Esophagus muscularis mucosa (tissue), 4 donors: ENCODE measurements around the gene GRHL1. TPM values are rescaled to one million over a fixed set of nuclear protein-coding genes. Genes with fewer than 3 reads are reported as not detected.
A peak's percentile ranks its signal among the peaks of the same experiment; 100 is the strongest.

Experiments
- DNase-seq: peaks from one replicate; pipeline ENCODE4 v3.0.0-alpha.2; 2017; ENCODE audit errors: extremely low spot score
- H3K27ac ChIP-seq, 4 donors: fragments of 200-600 bp; sonication (generic); replicated peaks in 1 of 4; 1 replicate in 3 of 4; 2 replicates in 1 of 4; pipeline ENCODE4 v1.5.1; 2016 to 2019; ENCODE audit warnings: mild to moderate bottlenecking in 1 of 4
- H3K27me3 ChIP-seq, 4 donors: fragments of 200-600 bp; sonication (generic); one replicate each; pipeline versions ENCODE4 v1.5.1 to v1.6.0; 2016 to 2019
- H3K36me3 ChIP-seq, 4 donors: fragments of 200-600 bp; sonication (generic); one replicate each; pipeline ENCODE4 v1.5.1; 2016 to 2019
- H3K4me1 ChIP-seq, 4 donors: fragments of 200-600 bp; sonication (generic); one replicate each; pipeline ENCODE4 v1.5.1; 2016 to 2019
- H3K4me3 ChIP-seq, 4 donors: fragments of 200-600 bp; sonication (generic); 1 replicate in 2 of 4; 2 replicates in 2 of 4; pipeline ENCODE4 v1.5.1; 2016 to 2019; ENCODE audit warnings: mild to moderate bottlenecking in 4 of 4, moderate library complexity in 1 of 4
- H3K9me3 ChIP-seq, 4 donors: fragments of 200-600 bp; sonication (generic); 1 replicate in 3 of 4; 2 replicates in 1 of 4; pipeline ENCODE4 v1.5.1; 2016 to 2019
- CTCF ChIP-seq, 3 experiments: fragments of 200-600 bp in 2 of 3; fragments of 450-650 bp in 1 of 3; sonication (generic) in 2 of 3; IDR thresholded peaks; one replicate each; pipeline ENCODE4 v1.5.1; 2017 to 2019; ENCODE audit warnings: antibody characterized with exemption in 3 of 3, mild to moderate bottlenecking in 2 of 3, moderate library complexity in 1 of 3
- EP300 ChIP-seq: sonication (generic); formaldehyde crosslinking; IDR thresholded peaks from one replicate; pipeline ENCODE4 v1.6.1; 2017; ENCODE audit warnings: antibody characterized with exemption
- POLR2A ChIP-seq: fragments of 450-650 bp; IDR thresholded peaks from one replicate; pipeline ENCODE4 v1.6.1; 2017; ENCODE audit warnings: antibody characterized with exemption, moderate library complexity, mild to moderate bottlenecking, low read depth
- POLR2AphosphoS5 ChIP-seq, 2 donors: sonication (generic); formaldehyde crosslinking; IDR thresholded peaks; one replicate each; pipeline ENCODE4 v1.6.1; 2017; ENCODE audit warnings: antibody characterized with exemption in 2 of 2
- WGBS: methylation state at CpG from one replicate; pipeline ENCODE4 v1.1.5; 2018; 5-methylcytosine and 5-hydroxymethylcytosine counted together
- intact Hi-C: fragments of 100-400 bp; cut with DNase I; formaldehyde crosslinking; loops from one replicate; pipeline ENCODE4 v1.15.1; 2023
- total RNA-seq, 4 donors: library from RNA; depleted of rRNA; stranded (reverse); fragments of >200 nt; gene quantifications; one replicate each; pipeline versions ENCODE4 v1.1.0 to v1.2.1, GENCODE V29; 2016

The GRHL1 gene
- total RNA-seq, 4 donors from 2014 or later, result 0.86 to 5.1 (median 2.6) TPM

- Histone ChIP-seq H3K27ac (peak overlapping the region in 1 of 4 donors; percentile 24), H3K4me1 (peaks cover 14 to 17% (median 16%) of the 10 kb centered on the region in 4 donors), H3K36me3 (no peaks in the 10 kb centered on the region), H3K27me3 (no peaks in the 10 kb centered on the region), H3K9me3 (no peaks in the 10 kb centered on the region), H3K4me3 (no peak overlapping the region)
- intact Hi-C loops, result no loop called here
- WGBS, result 91% methylated on average over 8 of the region's 9 CpGs
- TF ChIP-seq CTCF (IDR thresholded peaks at IDR 0.05) (no peak), POLR2A (no peak), POLR2AphosphoS5 (IDR thresholded peaks at IDR 0.05) (no peak), EP300 (no peak)
- DNase-seq, result no peak
Measured at GRCh38 chr2:10002681-10003080, 51.2 kb downstream of the GRHL1 start.

GRCh38 chr2:10003206-10004125 lies 52.0 kb downstream of the GRHL1 start:
- intact Hi-C loops, result no loop called here
- H3K4me3 ChIP-seq, result no peak overlapping the region
- peaks cover 22 to 25% (median 23%) of the 10 kb centered on the region in 4 donors for H3K4me1 ChIP-seq
- no peaks in the 10 kb centered on the region for H3K9me3 ChIP-seq
- TF ChIP-seq EP300, result no peak
- no peak for TF ChIP-seq CTCF (IDR thresholded peaks at IDR 0.05)
- TF ChIP-seq POLR2AphosphoS5 (IDR thresholded peaks at IDR 0.05), result peak in 1 of 2 donors; percentile 23
- no peak for DNase-seq
- WGBS, result 95% methylated on average over 20 of the region's 20 CpGs
- H3K27ac ChIP-seq, result peak overlapping the region in 1 of 4 donors; percentile 24
- H3K36me3 ChIP-seq, result no peaks in the 10 kb centered on the region
- H3K27me3 ChIP-seq, result no peaks in the 10 kb centered on the region

- DNase-seq, result no peak
- H3K9me3 ChIP-seq, result no peaks in the 10 kb centered on the region
- no peaks in the 10 kb centered on the region for H3K36me3 ChIP-seq
- H3K4me3 ChIP-seq, result no peak overlapping the region
- 89% methylated on average over 5 of the region's 5 CpGs for WGBS
- peaks cover 28 to 32% (median 31%) of the 10 kb centered on the region in 4 donors for H3K4me1 ChIP-seq
- no peak for TF ChIP-seq POLR2A
- TF ChIP-seq POLR2AphosphoS5 (IDR thresholded peaks at IDR 0.05), result no peak
- TF ChIP-seq EP300, result no peak
- TF ChIP-seq CTCF (IDR thresholded peaks at IDR 0.05), result no peak
- H3K27me3 ChIP-seq, result no peaks in the 10 kb centered on the region
- intact Hi-C loops, result no loop called here
- peak overlapping the region in 1 of 4 donors; percentile 14 for H3K27ac ChIP-seq
Measured at GRCh38 chr2:10004401-10004800, 52.9 kb downstream of the GRHL1 start.

- intact Hi-C loops, result no loop called here
- no peak overlapping the region for H3K4me3 ChIP-seq
- H3K9me3 ChIP-seq, result no peaks in the 10 kb centered on the region
- TF ChIP-seq CTCF (IDR thresholded peaks at IDR 0.05) (no peak), POLR2AphosphoS5 (IDR thresholded peaks at IDR 0.05) (no peak), POLR2A (no peak), EP300 (no peak)
- no peak overlapping the region for H3K27ac ChIP-seq
- DNase-seq, result no peak
- peaks cover 33 to 37% (median 35%) of the 10 kb centered on the region in 4 donors for H3K4me1 ChIP-seq
- WGBS, result 76% methylated on average over 3 of the region's 3 CpGs
- no peaks in the 10 kb centered on the region for H3K36me3 ChIP-seq
- H3K27me3 ChIP-seq, result no peaks in the 10 kb centered on the region
Measured at GRCh38 chr2:10004836-10005235, 53.3 kb downstream of the GRHL1 start.
